ENCODE results near the gene UBE3A. TPM values are rescaled to one million over a fixed set of nuclear protein-coding genes. Genes with fewer than 3 reads are reported as not detected.

Gene UBE3A
- total and polyA plus RNA-seq, 10 of the 15 experiments (the other 5 are each of a cell fraction or from before 2014, with no cell fraction given): 29.4 to 82.9 (median 58.7) TPM

DNA sequence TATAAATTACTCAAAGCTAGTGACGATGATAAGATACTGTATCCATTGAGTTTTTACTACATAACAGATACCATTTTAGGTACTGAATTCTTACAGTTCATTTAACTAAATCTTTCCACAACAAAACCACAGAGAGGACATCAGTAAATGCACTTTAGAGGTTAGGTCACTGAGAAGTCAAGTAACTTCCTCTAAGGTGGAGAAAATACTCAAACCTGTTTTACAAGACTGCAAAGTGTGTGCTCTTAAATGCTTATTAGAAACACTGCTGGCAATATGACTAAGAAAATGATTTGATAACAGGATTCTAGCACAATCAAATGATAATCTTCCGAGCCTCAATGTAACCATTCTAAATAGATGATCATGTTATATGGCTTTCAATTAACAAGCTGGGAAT, 99.4 kb downstream of the UBE3A start (continued):
- TF ChIP-seq, protein P1, sequence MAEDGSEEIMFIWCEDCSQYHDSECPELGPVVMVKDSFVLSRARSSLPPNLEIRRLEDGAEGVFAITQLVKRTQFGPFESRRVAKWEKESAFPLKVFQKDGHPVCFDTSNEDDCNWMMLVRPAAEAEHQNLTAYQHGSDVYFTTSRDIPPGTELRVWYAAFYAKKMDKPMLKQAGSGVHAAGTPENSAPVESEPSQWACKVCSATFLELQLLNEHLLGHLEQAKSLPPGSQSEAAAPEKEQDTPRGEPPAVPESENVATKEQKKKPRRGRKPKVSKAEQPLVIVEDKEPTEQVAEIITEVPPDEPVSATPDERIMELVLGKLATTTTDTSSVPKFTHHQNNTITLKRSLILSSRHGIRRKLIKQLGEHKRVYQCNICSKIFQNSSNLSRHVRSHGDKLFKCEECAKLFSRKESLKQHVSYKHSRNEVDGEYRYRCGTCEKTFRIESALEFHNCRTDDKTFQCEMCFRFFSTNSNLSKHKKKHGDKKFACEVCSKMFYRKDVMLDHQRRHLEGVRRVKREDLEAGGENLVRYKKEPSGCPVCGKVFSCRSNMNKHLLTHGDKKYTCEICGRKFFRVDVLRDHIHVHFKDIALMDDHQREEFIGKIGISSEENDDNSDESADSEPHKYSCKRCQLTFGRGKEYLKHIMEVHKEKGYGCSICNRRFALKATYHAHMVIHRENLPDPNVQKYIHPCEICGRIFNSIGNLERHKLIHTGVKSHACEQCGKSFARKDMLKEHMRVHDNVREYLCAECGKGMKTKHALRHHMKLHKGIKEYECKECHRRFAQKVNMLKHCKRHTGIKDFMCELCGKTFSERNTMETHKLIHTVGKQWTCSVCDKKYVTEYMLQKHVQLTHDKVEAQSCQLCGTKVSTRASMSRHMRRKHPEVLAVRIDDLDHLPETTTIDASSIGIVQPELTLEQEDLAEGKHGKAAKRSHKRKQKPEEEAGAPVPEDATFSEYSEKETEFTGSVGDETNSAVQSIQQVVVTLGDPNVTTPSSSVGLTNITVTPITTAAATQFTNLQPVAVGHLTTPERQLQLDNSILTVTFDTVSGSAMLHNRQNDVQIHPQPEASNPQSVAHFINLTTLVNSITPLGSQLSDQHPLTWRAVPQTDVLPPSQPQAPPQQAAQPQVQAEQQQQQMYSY (CRISPR knock-in tag; IDR thresholded peaks at IDR 0.05): no peak
- no peak for TF ChIP-seq ATF2 (IDR thresholded peaks at IDR 0.05; ENCODE audit: low read length)
- TF ChIP-seq CUX1 (IDR thresholded peaks at IDR 0.05; ENCODE audit: insufficient replicate concordance, low read depth, low read length): no peak
- TF ChIP-seq E4F1 (IDR thresholded peaks at IDR 0.05; ENCODE audit: borderline replicate concordance, partially characterized antibody): no peak
- no peak for TF ChIP-seq FOXK2 (IDR thresholded peaks at IDR 0.05)
- no peak for TF ChIP-seq HDAC6 (IDR thresholded peaks at IDR 0.05; ENCODE audit: unreplicated experiment)

Measured in GM12878 (cell line).